Fibroblast of upper back skin (primary cell): Measurements from ENCODE around the gene HCFC1R1.
A peak's percentile ranks its signal among the peaks of the same experiment; 100 is the strongest.
"Not testable (repeated sequence)": the region's sequence is repeated elsewhere in the genome, so short reads cannot be mapped to it uniquely, and the experiment has no call there.

Experiments used
- DNase-seq: peaks from one replicate; pipeline ENCODE4 v3.0.0-alpha.2; 2013

HCFC1R1 gene

DNA sequence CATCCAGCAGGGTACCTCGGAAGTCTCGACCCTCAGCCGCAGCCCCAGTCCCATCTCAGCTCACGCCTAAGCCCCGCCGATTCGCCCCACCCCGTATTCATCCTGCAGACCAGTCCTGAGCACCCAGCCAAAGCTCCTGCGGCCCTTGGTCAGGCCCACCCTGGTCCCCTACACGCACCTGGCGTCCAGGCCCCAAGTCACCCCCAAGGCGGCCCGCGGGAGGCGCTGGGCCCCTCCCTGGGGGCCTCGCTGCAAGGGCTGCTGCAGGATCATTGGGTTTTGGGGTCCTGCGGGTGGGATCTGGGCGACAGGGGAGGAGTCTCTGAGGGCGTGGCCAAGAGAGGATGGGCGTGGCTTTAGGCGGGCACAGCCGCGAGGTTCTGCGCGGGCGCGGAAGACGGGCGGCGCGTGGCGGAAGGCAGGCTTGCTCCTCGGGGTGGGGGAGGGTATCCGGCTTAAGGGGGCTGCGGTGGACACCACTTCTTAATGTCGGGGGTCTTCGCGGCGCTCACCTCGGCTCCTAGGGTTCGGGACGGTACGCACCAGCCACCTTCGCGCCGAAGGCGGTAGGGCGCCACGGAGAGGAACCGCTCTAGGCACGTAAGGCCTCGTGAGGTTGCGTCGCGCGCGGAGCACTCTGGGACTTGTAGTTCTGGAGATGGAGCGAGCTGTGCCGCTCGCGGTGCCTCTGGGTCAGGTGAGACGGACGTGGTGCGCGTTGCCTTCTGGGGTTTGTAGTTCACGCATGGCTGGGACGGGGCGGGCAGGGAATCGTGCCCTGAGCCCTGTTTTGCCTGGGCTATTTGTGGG lies at the start of gene HCFC1R1, which contains the start of gene THOC6:
Gene HCFC1R1, minus strand, starts transcription at position 274 of the 810 bp plus-strand sequence. Its CDS starts 1 bp downstream, at position 273.
Gene THOC6, plus strand, starts transcription at position 367 of the 810 bp plus-strand sequence. Its CDS starts 292 bp downstream, at position 659.
- DNase-seq, result peak; percentile 98

DNA sequence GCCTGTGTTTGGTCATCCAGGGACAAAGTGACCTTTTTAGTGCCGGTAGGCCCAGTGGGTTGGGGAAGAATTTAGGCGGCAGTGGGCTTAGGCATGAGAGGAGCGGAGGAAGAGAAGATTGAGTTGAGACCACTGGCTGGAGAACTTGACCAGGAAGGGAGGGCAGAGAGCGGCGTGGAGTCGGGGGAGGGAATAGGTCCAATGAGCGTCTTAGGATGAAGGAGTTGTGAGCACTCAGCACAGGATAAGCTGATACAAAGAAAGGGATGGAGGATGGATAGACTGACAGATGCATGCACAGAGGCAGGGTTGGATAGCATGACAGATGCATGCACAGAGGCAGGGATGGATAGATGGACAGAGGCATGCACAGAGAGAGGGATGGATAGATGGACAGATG lies 49.7 kb upstream of the HCFC1R1 start:
- DNase-seq, result no peak

- DNase-seq, result not testable (repeated sequence)
These were observed 49.0 kb upstream of the HCFC1R1 start for GRCh38 chr16:3072576-3073263.

DNA sequence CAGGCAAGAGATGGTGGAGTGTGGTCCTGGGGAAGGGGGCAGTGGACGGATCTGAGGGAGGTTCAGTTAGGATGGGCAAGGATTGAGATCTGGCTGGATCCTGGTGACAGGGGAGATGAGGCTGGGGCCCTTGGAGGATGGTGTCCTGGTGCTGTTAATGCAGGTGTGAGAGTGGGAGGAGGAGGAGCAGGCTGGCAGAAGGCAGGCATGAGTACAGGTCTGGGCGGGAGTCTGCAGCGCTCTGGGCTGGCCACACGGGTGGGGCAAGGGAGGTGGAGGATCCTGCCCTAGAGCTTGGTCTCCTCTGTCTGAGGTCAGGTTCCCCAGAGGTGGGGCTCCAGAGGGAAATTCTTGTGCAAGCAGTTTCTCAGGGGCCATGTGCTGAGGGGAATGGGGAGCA lies 48.4 kb upstream of the HCFC1R1 start:
- DNase-seq, result not testable (repeated sequence)

GRCh38 chr16:3071655-3072054 lies 47.9 kb upstream of the HCFC1R1 start:
- no peak for DNase-seq

DNA sequence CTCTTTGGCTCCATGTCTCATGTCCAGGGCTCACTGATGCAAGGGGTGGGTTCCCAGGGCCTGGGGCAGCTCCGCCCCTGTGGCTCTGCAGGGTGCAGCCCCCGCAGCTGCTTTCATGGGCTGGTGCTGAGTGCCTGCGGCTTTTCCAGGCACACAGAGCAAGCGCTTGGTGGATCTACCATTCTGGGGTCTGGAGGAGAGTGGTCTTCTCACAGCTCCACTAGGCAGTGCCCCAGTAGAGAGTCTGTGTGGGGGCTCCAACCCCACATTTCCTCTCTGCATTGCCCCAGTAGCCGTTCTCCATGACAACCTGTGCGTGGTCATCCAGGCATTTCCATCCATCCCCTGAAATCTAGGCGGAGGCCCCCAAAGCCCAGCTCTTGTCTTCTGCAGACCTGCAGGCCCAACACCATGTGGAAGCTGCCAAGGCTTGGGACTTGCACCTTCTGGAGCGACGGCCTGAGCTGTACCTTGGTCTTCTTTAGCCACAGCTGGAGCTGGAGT lies 46.9 kb upstream of the HCFC1R1 start:
- no peak for DNase-seq

- not testable (repeated sequence) for DNase-seq
These were observed 45.4 kb upstream of the HCFC1R1 start for GRCh38 chr16:3069146-3069545.

DNA sequence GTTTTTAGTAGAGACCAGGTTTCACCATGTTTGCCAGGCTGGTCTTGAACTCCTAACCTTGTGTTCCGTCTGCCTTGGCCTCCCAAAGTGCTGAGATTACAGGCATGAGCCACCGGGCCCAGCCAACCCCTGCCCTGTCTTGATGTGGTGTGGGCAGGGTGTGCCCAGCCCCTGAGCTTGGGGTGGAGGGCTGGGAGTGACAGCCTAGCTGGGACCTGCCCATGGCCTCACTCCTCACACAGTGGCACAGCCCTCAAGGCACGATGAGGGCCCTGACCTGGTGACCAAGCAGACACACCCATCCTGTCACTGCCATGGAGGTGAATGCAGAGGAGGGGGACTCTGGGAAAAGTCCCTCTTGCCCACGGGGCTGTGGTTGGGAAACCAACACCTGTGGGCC lies 44.7 kb upstream of the HCFC1R1 start:
- no peak for DNase-seq

DNA sequence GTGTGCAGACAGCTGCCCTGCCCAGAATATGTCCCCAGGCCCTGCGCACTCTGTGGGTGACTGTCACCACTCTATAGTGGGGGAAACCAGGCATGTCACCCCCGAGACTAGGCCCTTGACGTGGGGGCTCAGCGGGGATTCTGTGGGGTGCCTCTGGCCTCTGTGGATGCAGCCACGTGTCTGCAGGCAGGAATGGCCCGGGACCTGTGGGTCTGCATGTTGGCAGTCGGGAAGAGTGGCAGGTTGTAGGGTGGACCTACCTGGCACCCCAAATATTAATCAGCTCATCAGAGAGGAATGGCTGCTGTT lies 42.7 kb upstream of the HCFC1R1 start:
- no peak for DNase-seq

GRCh38 chr16:3065742-3066439 lies 42.1 kb upstream of the HCFC1R1 start:
- DNase-seq, result no peak

DNA sequence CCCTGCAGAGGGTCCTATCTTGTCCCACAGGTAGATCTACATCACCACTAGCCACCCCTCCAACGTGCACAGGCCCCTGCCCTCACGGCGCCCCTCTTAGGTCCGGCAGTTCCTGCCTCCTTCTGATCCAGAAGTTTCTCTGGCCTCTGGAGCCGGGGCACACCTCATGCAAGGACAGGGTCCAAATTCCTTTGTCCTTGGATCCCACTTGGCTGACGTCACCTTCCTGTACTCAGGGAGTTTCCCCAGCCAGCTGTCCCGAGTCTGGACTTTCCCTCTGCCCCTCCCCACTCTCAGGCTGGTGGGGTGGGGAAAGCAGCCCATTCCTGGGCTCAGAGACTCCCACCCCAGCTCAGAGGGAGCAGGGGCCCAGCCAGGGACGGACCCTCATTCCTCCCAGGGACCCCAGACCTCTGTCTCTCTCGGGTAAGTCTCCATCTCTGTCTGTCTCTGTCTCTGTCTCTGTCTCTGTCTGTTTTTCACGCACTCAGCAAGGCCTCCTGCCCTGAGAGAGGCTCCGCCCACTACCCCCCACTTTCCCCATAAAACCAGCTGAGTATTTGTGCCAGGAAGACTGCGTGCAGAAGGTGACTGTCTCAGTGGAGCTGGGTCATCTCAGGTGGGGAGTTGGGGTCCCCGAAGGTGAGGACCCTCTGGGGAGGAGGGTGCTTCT lies 41.5 kb upstream of the HCFC1R1 start, which contains the start of gene IL32:
Gene IL32, plus strand, starts transcription at position 572 of the 673 bp plus-strand sequence. CDS start 172 bp downstream, outside the sequence.
- DNase-seq, result peak; percentile 76

DNA sequence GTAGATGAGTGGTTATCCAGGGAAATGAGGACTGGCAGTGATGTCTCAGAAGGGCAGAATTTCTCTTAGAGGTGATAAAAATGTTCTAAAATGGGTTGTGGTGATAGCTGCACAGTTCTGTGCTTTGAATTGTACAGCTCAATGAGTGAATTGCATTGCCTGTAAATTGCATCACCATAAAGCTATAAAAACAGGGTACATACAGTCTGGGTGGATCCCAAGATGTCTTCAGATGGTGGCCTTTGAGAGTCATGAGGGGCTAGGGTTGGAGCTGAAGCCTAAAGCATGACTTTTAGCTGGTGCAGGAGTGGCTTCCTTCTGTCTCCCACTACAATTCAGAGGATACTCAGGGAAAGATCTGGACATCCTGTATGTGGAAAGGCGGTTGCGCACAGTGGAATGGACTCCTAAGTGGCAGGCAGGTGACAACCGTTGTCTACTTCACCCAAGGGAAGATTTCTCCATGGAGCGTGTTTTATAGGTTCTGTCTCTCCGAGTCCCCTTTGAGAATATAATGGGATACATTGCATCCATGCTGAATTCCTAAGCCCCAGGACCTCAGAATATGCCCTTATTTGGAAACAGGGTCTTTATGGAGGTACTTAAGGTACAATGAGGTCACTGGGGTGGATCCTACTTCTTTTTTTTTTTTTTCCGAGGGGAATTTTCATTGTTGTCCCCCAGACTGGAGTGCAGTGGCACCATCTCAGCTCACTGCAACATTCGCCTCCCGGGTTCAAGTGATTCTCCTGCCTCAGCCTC lies 40.1 kb upstream of the HCFC1R1 start:
- DNase-seq, result peak; percentile 17

DNA sequence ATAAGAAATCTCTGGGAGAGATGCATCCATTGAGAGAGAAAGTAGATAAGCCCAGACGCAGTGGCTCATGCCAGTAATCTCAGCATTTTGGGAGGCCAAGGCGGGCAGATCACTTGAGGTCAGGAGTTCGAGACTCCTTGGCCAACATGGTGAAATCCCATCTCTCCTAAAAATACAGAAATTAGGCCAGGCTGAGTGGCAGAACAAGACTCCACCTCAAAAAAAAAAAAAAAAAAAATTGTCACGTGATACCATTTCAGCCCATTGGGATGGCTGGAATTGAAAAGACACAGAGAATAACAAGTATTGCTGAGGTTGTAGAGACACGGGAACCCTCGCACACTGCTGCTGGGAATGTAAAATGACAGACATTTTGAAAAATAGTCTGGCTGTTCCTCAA lies 38.8 kb upstream of the HCFC1R1 start:
- no peak for DNase-seq

DNA sequence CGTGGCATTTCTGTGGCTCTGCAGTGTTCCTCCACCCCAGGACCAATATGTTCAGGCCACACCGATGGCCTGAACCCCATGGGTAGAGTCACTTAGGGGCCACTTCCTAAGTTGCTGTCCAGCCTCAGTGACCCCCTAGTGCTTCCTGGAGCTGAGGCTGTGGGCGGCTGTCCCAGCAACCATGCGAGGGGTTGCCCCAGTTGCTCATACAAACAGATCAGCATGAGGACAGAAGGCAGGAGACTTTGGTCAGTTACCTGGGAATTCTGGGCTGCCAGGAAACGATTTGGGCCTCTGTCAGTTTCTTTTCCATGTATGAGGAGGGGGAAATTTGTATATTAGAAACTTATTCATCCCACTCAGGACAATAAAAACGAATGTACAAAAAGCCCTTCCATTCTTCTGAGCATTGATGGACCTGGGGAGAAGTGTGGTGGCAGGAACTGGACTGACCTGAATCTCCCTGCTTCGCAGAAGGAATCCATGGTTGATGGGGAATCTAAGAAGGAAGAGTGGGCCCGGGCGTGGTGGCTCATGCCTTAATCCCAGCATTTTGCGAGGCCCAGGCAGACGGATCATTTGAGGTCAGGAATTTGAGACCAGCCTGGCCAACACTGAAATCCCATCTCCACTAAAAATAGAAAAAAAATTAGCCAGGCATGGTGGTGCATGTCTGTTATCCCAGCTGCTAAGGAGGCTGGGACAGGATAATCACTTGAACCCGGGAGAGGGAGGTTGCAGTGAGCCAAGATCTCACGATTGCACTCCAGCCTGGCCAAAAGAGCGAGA lies 36.8 kb upstream of the HCFC1R1 start:
- DNase-seq, result no peak

GRCh38 chr16:3059723-3060242 lies 36.0 kb upstream of the HCFC1R1 start:
- no peak for DNase-seq

DNA sequence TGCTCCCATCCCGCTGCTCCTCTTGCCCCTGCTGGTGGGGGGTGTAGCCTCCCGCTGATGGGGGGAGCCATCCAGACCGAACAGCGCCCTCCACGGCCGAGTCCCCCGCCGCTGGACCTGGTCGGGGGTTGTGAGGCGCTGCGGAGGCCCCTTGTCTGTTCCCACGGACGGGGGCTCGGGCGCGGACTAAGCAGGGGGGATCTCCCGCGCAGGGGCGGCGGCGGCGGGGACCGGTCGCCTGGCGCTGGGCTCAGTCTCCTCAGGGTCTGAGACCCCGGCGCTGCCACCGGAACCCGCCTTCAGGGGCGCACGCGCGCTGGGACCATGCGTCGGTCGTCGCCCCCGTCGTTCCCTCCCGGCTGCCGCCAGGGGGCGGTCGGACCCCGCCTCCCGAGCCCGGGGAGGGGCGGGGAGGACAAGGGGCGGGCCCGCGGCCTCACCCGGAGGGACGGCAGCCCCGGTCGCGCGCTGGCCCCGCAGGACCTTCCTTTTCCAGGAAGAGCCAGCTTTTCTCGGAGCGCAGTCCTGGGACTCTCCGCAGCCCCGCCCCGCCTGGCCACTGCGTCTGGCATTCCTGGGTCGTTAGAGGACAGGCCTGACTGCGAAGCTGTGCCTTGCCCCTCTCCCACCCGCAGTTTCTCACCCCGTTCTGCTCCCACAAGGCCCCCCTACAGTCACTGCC lies 35.4 kb upstream of the HCFC1R1 start:
- DNase-seq, result peak; percentile 83

GRCh38 chr16:3058139-3059030 lies 34.6 kb upstream of the HCFC1R1 start:
- peak; percentile 27 for DNase-seq

- DNase-seq, result no peak
These were observed 33.7 kb upstream of the HCFC1R1 start for GRCh38 chr16:3057181-3058138.
